HFFc6 (cell line): ENCODE measurements around the gene PPM1B. TPM values are rescaled to one million over a fixed set of nuclear protein-coding genes. Genes with fewer than 3 reads are reported as not detected.
"Not testable (repeated sequence)": the region's sequence is repeated elsewhere in the genome, so short reads cannot be mapped to it uniquely, and the experiment has no call there.

Source experiments
- DNase-seq: peaks from one replicate; pipeline ENCODE4 v3.0.0-alpha.2; 2018
- H3K27ac Mint-ChIP-seq: 2 replicates; pipeline ENCODE4 v1.8.0; 2020; ENCODE audit warnings: mild to moderate bottlenecking, mixed read lengths
- H3K27me3 Mint-ChIP-seq: 2 replicates; pipeline ENCODE4 v1.8.0; 2021; ENCODE audit warnings: mild to moderate bottlenecking, moderate library complexity, mixed read lengths; ENCODE audit not compliant: insufficient read depth
- H3K36me3 Mint-ChIP-seq: 2 replicates; pipeline ENCODE4 v1.8.0; 2021; ENCODE audit warnings: low read depth, mixed read lengths
- H3K4me1 Mint-ChIP-seq: 2 replicates; pipeline ENCODE4 v1.8.0; 2020; ENCODE audit warnings: low read depth, mixed read lengths
- H3K4me3 Mint-ChIP-seq: 2 replicates; pipeline ENCODE4 v1.8.0; 2020; ENCODE audit warnings: mild to moderate bottlenecking, moderate library complexity, mixed read lengths
- H3K9me3 Mint-ChIP-seq: 2 replicates; pipeline ENCODE4 v1.8.0; 2020; ENCODE audit warnings: mild to moderate bottlenecking, mixed read lengths
- CTCF ChIP-seq: fragments of 200-600 bp; sonication (generic); IDR thresholded peaks from 2 replicates; pipeline ENCODE4 v1.5.0; 2021; ENCODE audit warnings: antibody characterized with exemption, mild to moderate bottlenecking
- total RNA-seq, 6 experiments: library from RNA; stranded (reverse); fragmentation: NEBNext Ultra II Directional; extraction: Animal tissue kit (Norgen Biotek cat#: 25700); gene quantifications; 2 replicates in 1 of 6; 3 replicates in 5 of 6; pipeline ENCODE4 v1.2.3, GENCODE V29; 2021

Gene PPM1B
- total RNA-seq, 6 experiments from 2014 or later = 22.8 to 31.6 (median 27.1) TPM

DNA sequence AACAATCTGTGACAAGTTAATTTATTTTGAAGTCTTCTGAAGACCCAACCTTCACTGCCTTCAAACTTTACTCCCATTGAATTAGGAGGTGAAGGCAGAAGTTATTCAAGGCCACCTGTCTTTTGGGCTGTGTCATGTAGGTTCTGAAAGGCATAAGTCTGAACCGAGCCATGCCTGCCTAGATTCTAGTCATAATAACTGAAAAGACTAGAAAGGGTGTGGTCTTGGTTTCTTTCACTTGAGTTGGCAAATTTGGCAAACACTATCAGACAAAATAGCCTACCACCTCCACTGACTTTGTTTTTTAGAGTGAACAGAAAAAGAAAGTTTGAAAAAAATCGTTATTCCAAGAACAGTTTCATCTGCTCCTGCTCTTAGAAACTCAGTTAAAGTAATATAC is 38.4 kb downstream of the PPM1B start:
- Mint-ChIP-seq H3K4me3 (no peak overlapping the region), H3K9me3 (peaks cover 6% of the 10 kb centered on the region; the same call in 1 of the 2 replicates), H3K4me1 (peaks cover 14% of the 10 kb centered on the region), H3K27ac (no peak overlapping the region), H3K27me3 (no peaks in the 10 kb centered on the region), H3K36me3 (peaks cover 31% of the 10 kb centered on the region)
- no peak for TF ChIP-seq CTCF
- DNase-seq = no peak

GRCh38 chr2:44207648-44208047 is 39.0 kb downstream of the PPM1B start:
- H3K9me3 Mint-ChIP-seq, H3K27ac Mint-ChIP-seq, H3K4me3 Mint-ChIP-seq, DNase-seq, H3K27me3 Mint-ChIP-seq: not testable (repeated sequence)
- H3K4me1 Mint-ChIP-seq = peaks cover 14% of the 10 kb centered on the region
- H3K36me3 Mint-ChIP-seq = peaks cover 37% of the 10 kb centered on the region

DNA sequence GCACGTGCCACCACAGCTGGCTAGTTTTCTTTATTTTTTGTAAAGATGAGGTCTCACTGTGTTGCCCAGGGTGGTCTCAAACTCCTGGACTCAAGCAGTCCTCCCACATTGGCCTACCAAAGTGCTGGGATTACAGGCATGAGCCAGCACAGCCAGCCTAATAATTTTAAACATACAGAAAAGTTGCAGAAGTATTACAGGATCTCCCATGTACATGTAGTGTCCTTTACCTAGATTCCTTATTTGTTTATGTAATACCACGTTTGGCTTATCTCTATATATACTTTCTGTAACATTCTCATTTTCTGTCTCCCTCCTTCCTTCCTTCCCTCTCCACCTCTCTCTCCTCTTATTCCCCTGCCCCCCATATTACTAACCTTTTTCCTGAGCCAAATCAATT is 41.7 kb downstream of the PPM1B start:
- no peak for TF ChIP-seq CTCF
- peaks cover 8% of the 10 kb centered on the region for H3K4me1 Mint-ChIP-seq
- H3K27ac Mint-ChIP-seq = no peak overlapping the region
- no peaks in the 10 kb centered on the region for H3K27me3 Mint-ChIP-seq
- H3K36me3 Mint-ChIP-seq = peaks cover 28% of the 10 kb centered on the region
- H3K4me3 Mint-ChIP-seq = no peak overlapping the region
- no peak for DNase-seq
- H3K9me3 Mint-ChIP-seq = peaks cover 6% of the 10 kb centered on the region; the same call in 1 of the 2 replicates

- Mint-ChIP-seq H3K27ac (no peak overlapping the region), H3K4me3 (no peak overlapping the region), H3K9me3 (peaks cover 6% of the 10 kb centered on the region; the same call in 1 of the 2 replicates), H3K4me1 (peaks cover 8% of the 10 kb centered on the region), H3K27me3 (no peaks in the 10 kb centered on the region), H3K36me3 (peaks cover 33% of the 10 kb centered on the region)
- no peak for TF ChIP-seq CTCF
- no peak for DNase-seq
These were observed 42.5 kb downstream of the PPM1B start for GRCh38 chr2:44211183-44211582.

DNA sequence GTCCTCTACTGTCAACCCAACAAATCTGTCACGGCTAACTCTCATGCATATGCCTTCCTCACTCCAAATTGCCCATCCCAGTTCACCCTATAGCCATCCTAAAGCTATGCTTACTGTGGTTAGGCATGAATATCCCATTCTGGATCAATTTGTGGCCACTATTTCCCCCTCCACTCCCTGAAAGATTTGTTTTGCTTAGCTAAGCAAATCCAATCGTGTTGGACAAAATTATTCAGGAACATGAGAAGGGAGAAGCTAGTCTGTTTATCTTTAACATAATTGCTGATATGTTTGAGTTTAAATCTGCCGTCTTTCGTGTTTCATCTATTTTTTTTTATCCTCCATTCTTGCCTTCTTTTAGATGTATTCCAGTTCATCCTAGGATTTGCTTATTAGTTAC is 43.6 kb downstream of the PPM1B start:
- Mint-ChIP-seq H3K36me3 (peaks cover 37% of the 10 kb centered on the region), H3K4me1 (peaks cover 8% of the 10 kb centered on the region), H3K9me3 (peaks cover 6% of the 10 kb centered on the region; the same call in 1 of the 2 replicates), H3K27ac (no peak overlapping the region), H3K27me3 (no peaks in the 10 kb centered on the region), H3K4me3 (no peak overlapping the region)
- no peak for DNase-seq
- no peak for TF ChIP-seq CTCF

DNA sequence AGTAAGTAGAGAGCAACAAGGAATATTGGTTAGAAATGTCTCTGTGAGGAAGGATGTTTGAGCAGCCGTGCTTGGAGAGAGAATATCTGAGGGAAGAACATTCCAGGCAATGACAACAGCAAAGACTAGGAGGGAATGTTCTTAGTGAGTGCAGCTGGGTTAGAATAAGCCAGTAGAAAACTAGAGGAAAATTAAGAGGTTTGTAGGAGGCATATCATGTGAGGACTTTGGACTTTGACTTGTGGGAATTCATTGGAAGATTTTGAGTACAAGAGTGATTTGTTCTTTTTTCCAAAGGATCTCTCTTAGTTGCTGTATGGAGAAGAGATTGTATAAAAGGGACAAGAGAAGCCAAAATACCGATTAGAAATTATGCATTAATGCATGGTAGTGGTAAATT is 47.2 kb downstream of the PPM1B start:
- Mint-ChIP-seq H3K4me3 (no peak overlapping the region), H3K4me1 (peaks cover 8% of the 10 kb centered on the region), H3K27ac (no peak overlapping the region), H3K9me3 (no peaks in the 10 kb centered on the region), H3K36me3 (peaks cover 24% of the 10 kb centered on the region), H3K27me3 (no peaks in the 10 kb centered on the region)
- TF ChIP-seq CTCF = no peak
- DNase-seq = no peak
